ENCODE measurements around the gene KCNQ2.

KCNQ2 gene

DNA sequence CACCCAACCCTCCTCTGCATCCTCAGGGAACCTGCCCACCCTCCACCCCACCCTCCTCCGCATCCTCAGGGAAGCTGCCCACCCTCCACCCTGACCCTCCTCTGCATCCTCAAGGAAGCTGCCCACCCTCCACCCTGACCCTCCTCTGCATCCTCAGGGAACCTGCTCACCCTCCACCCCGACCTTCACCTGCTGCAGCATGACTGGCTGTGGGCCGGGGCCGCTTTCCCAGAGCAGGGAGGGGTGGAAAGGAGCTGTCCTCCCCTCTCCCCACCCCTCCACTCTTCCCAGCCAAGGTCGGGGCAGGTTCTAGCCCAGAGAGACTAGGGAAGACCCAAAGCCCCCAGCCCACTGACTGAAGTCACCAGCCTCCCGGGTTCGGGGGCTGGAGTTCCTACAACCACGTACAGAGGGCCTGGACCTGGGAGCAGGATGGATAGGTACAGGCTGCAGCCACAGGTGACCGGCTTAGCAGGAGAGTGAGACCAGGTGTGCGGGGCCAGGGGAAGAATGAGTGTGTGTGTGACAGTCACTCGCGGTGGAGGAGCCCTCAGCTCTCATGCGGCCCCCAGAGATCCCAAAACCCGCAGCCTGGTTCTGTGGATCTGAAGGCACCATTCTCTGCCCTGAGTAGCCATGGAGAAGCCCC is 14.8 kb upstream of the KCNQ2 start:
- no peak overlapping the region for H2AFZ ChIP-seq (ENCODE audit: low read depth, low read length, severe bottlenecking)
- H3K27ac ChIP-seq (ENCODE audit: low read depth, low read length), result no peak overlapping the region
- no peaks in the 10 kb centered on the region for H4K20me1 ChIP-seq (ENCODE audit: low read depth, low read length)
- no peak overlapping the region for H3K4me3 ChIP-seq (ENCODE audit: insufficient read depth, low read length, poor library complexity, severe bottlenecking)
- H3K4me2 ChIP-seq (ENCODE audit: low read depth, low read length, poor library complexity, severe bottlenecking), result no peak overlapping the region
- H3F3A ChIP-seq (ENCODE audit: insufficient read depth), result no peaks in the 10 kb centered on the region
- H3K79me2 ChIP-seq (ENCODE audit: insufficient read depth, low read length), result no peaks in the 10 kb centered on the region
- no peak overlapping the region for H3K9ac ChIP-seq (ENCODE audit: low read length)
- H3K9me3 ChIP-seq (ENCODE audit: insufficient read depth, low read length), result no peaks in the 10 kb centered on the region
- no peaks in the 10 kb centered on the region for H3K36me3 ChIP-seq (ENCODE audit: low read length)
- H3K27me3 ChIP-seq (ENCODE audit: low read length), result no peaks in the 10 kb centered on the region
- TF ChIP-seq EZH2phosphoT487 (conservative IDR thresholded peaks at IDR 0.05; ENCODE audit: low read length), result no peak
- TF ChIP-seq CTCF (IDR thresholded peaks at IDR 0.05; ENCODE audit: insufficient read depth, low read length, poor library complexity, severe bottlenecking), result no peak
- no peaks in the 10 kb centered on the region for H3K9me2 ChIP-seq (replicated peaks; ENCODE audit: insufficient read depth, low read length)

DNA sequence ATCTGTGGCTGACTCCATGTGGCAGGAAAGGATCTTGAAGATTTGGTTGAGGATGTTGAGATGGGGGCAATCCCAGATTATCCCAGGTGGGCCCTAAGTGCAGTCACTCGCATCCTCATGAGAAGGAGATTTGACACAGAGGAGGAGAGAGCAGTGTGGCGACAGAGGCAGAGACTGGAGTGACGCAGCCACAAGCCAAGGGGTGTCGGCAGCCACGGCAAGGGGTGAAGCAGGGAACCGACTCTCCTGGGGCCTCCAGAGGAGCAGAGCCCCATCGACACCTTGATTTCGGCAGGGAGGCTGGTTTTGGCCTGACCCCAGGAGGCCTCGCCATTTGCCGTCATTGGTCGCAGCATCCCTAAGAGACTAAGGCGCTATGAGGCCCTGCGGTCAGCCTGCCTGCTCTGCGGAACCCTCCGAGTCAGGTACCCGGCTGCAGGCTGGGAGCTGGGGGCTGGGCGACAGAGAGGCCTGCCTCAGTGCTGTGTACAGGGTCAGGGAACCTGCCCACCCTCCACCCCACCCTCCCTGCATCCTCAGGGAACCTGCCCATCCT is 13.9 kb upstream of the KCNQ2 start:
- TF ChIP-seq EZH2phosphoT487 (conservative IDR thresholded peaks at IDR 0.05; ENCODE audit: low read length), result no peak
- TF ChIP-seq CTCF (IDR thresholded peaks at IDR 0.05; ENCODE audit: insufficient read depth, low read length, poor library complexity, severe bottlenecking), result no peak
- Histone ChIP-seq H4K20me1 (ENCODE audit: low read depth, low read length) (no peaks in the 10 kb centered on the region), H2AFZ (ENCODE audit: low read depth, low read length, severe bottlenecking) (no peak overlapping the region), H3K36me3 (ENCODE audit: low read length) (no peaks in the 10 kb centered on the region), H3K27ac (ENCODE audit: low read depth, low read length) (no peak overlapping the region), H3K4me2 (ENCODE audit: low read depth, low read length, poor library complexity, severe bottlenecking) (no peak overlapping the region), H3F3A (ENCODE audit: insufficient read depth) (no peaks in the 10 kb centered on the region), H3K27me3 (ENCODE audit: low read length) (no peaks in the 10 kb centered on the region), H3K4me3 (ENCODE audit: insufficient read depth, low read length, poor library complexity, severe bottlenecking) (no peak overlapping the region), H3K79me2 (ENCODE audit: insufficient read depth, low read length) (no peaks in the 10 kb centered on the region), H3K9me2 (replicated peaks; ENCODE audit: insufficient read depth, low read length) (no peaks in the 10 kb centered on the region), H3K9ac (ENCODE audit: low read length) (no peak overlapping the region), H3K9me3 (ENCODE audit: insufficient read depth, low read length) (no peaks in the 10 kb centered on the region)

DNA sequence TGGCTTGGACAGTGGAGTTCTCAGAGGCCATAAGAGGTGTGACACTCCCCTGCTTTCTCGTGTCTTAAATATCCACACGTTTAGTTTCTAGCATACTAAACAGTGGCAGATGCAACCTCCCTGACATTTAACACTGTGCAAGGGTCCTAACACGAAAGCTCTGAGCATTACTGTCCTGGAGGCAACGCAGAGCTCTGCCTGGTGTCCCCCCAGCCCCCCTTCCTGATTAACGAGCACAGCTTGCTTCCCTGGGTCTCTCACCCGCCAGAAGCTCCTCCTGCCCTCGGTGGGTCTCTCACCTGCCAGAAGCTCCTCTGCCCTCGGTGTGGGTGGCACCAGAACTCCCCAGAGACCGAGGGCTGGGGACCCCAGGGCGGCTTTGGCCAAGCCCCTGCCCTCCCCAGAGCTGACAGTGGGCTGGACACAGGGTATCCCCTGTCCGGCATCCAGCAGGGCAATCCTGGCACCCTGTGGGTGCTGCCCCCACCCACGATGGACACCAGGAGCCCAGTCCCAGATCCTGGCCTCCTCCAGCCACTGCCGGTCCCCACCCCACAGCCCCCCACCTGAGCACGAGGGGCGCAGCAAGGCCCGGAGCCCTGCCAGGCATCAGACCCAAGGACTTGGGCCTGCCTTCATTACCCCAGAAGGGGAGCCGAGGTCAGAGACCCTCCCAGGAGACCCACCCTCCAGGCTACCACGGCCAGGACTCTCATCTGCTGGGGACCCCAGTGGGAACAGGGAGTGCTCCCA is 12.4 kb upstream of the KCNQ2 start:
- H3K27me3 ChIP-seq (ENCODE audit: low read length), result no peaks in the 10 kb centered on the region
- H3K4me2 ChIP-seq (ENCODE audit: low read depth, low read length, poor library complexity, severe bottlenecking), result no peak overlapping the region
- no peaks in the 10 kb centered on the region for H3K79me2 ChIP-seq (ENCODE audit: insufficient read depth, low read length)
- no peak overlapping the region for H3K4me3 ChIP-seq (ENCODE audit: insufficient read depth, low read length, poor library complexity, severe bottlenecking)
- H3K9me3 ChIP-seq (ENCODE audit: insufficient read depth, low read length), result no peaks in the 10 kb centered on the region
- no peak for TF ChIP-seq EZH2phosphoT487 (conservative IDR thresholded peaks at IDR 0.05; ENCODE audit: low read length)
- TF ChIP-seq CTCF (IDR thresholded peaks at IDR 0.05; ENCODE audit: insufficient read depth, low read length, poor library complexity, severe bottlenecking), result no peak
- H3K9me2 ChIP-seq (replicated peaks; ENCODE audit: insufficient read depth, low read length), result no peaks in the 10 kb centered on the region
- no peaks in the 10 kb centered on the region for H3K36me3 ChIP-seq (ENCODE audit: low read length)
- H4K20me1 ChIP-seq (ENCODE audit: low read depth, low read length), result no peaks in the 10 kb centered on the region
- H3K9ac ChIP-seq (ENCODE audit: low read length), result no peak overlapping the region
- H2AFZ ChIP-seq (ENCODE audit: low read depth, low read length, severe bottlenecking), result no peak overlapping the region
- H3F3A ChIP-seq (ENCODE audit: insufficient read depth), result no peaks in the 10 kb centered on the region
- H3K27ac ChIP-seq (ENCODE audit: low read depth, low read length), result no peak overlapping the region

Data from SU-DHL-6 (cell line).